SK-N-SH treated with all-trans-retinoic acid at 6 μM for 48 hours (cell line): Measurements from ENCODE around the gene MRI1.

Source experiments
- ATAC-seq: fragments of 200-7000 bp; cut with Tn5 transposase; 3 replicates; pipeline ENCODE4 v1.9.1; 2020; ENCODE audit warnings: mild to moderate bottlenecking, moderate library complexity
- ARNTL ChIP-seq: fragments of 450-650 bp; formaldehyde crosslinking; IDR thresholded peaks from 2 replicates; pipeline ENCODE4 v1.5.0; 2020; ENCODE audit warnings: low read depth, mild to moderate bottlenecking, moderate library complexity, borderline replicate concordance
- BACH2 ChIP-seq: fragments of 250-450 bp; sonication (Bioruptor Pico); IDR thresholded peaks from 2 replicates; pipeline ENCODE4 v1.9.0; 2021; ENCODE audit warnings: mild to moderate bottlenecking, borderline replicate concordance
- CSDC2 ChIP-seq: fragments of 250-450 bp; sonication (Bioruptor Pico); IDR thresholded peaks from 2 replicates; pipeline ENCODE4 v1.5.0; 2020; ENCODE audit warnings: mild to moderate bottlenecking, moderate library complexity
- CSRNP3 ChIP-seq: fragments of 250-450 bp; sonication (Bioruptor Pico); IDR thresholded peaks from 2 replicates; pipeline ENCODE4 v1.5.1; 2021; ENCODE audit warnings: mild to moderate bottlenecking, moderate library complexity
- GLIS3 ChIP-seq: fragments of 250-450 bp; sonication (Bioruptor Pico); IDR thresholded peaks from 2 replicates; pipeline ENCODE4 v1.5.0; 2020; ENCODE audit warnings: mild to moderate bottlenecking, moderate library complexity
- PPARA ChIP-seq: fragments of 250-450 bp; sonication (Bioruptor Pico); IDR thresholded peaks from 2 replicates; pipeline ENCODE4 v1.5.0; 2020; ENCODE audit warnings: mild to moderate bottlenecking, borderline replicate concordance
- RARB ChIP-seq: fragments of 250-450 bp; sonication (Bioruptor Pico); IDR thresholded peaks from 2 replicates; pipeline ENCODE4 v1.8.0; 2021; ENCODE audit warnings: mild to moderate bottlenecking, moderate library complexity
- SNAI2 ChIP-seq: fragments of 250-450 bp; sonication (Bioruptor Pico); IDR thresholded peaks from 2 replicates; pipeline ENCODE4 v1.5.0; 2020; ENCODE audit warnings: mild to moderate bottlenecking, moderate library complexity
- TCF4 ChIP-seq: fragments of 250-450 bp; sonication (Bioruptor Pico); IDR thresholded peaks from 2 replicates; pipeline ENCODE4 v1.8.0; 2021; ENCODE audit warnings: mild to moderate bottlenecking, moderate library complexity, borderline replicate concordance
- TOX ChIP-seq: fragments of 250-450 bp; sonication (Bioruptor Pico); IDR thresholded peaks from 2 replicates; pipeline ENCODE4 v1.8.0; 2021; ENCODE audit warnings: mild to moderate bottlenecking, moderate library complexity, borderline replicate concordance
- TSHZ2 ChIP-seq: fragments of 250-450 bp; sonication (Bioruptor Pico); IDR thresholded peaks from 2 replicates; pipeline ENCODE4 v1.5.0; 2020; ENCODE audit warnings: mild to moderate bottlenecking, moderate library complexity
- ZC3H10 ChIP-seq: fragments of 250-450 bp; sonication (Bioruptor Pico); IDR thresholded peaks from 2 replicates; pipeline ENCODE4 v1.5.1; 2021; ENCODE audit warnings: mild to moderate bottlenecking, moderate library complexity
- ZFP3 ChIP-seq: fragments of 250-450 bp; sonication (Bioruptor Pico); IDR thresholded peaks from 2 replicates; pipeline ENCODE4 v1.5.0; 2020; ENCODE audit warnings: mild to moderate bottlenecking, moderate library complexity
- ZFP30 ChIP-seq: fragments of 450-650 bp; formaldehyde crosslinking; IDR thresholded peaks from 2 replicates; pipeline ENCODE4 v1.5.0; 2022; ENCODE audit warnings: mild to moderate bottlenecking, moderate library complexity
- ZNF565 ChIP-seq: fragments of 450-650 bp; formaldehyde crosslinking; conservative IDR thresholded peaks from 2 replicates; pipeline ENCODE4 v1.5.0; 2020; ENCODE audit warnings: low read depth, mild to moderate bottlenecking, moderate library complexity
- ZNF70 ChIP-seq: fragments of 450-650 bp; formaldehyde crosslinking; IDR thresholded peaks from 2 replicates; pipeline ENCODE4 v1.5.0; 2020; ENCODE audit warnings: mild to moderate bottlenecking, moderate library complexity
- ZNF8 ChIP-seq: fragments of 450-650 bp; formaldehyde crosslinking; IDR thresholded peaks from 2 replicates; pipeline ENCODE4 v1.5.0; 2020; ENCODE audit warnings: mild to moderate bottlenecking, moderate library complexity
- TF ChIP-seq, protein P1 (sequence below): fragments of 250-450 bp; sonication (Bioruptor Pico); IDR thresholded peaks from 2 replicates; pipeline ENCODE4 v1.8.0; 2021; ENCODE audit warnings: low read depth, mild to moderate bottlenecking, moderate library complexity, borderline replicate concordance
- TF ChIP-seq, protein P2 (sequence below): fragments of 250-450 bp; sonication (Bioruptor Pico); IDR thresholded peaks from 2 replicates; pipeline ENCODE4 v1.8.0; 2020; ENCODE audit warnings: mild to moderate bottlenecking, moderate library complexity, borderline replicate concordance
- TF ChIP-seq, protein P3 (sequence below): fragments of 250-450 bp; sonication (Bioruptor Pico); IDR thresholded peaks from 2 replicates; pipeline ENCODE4 v1.5.1; 2020; ENCODE audit warnings: low read depth, mild to moderate bottlenecking, moderate library complexity

The MRI1 gene

DNA sequence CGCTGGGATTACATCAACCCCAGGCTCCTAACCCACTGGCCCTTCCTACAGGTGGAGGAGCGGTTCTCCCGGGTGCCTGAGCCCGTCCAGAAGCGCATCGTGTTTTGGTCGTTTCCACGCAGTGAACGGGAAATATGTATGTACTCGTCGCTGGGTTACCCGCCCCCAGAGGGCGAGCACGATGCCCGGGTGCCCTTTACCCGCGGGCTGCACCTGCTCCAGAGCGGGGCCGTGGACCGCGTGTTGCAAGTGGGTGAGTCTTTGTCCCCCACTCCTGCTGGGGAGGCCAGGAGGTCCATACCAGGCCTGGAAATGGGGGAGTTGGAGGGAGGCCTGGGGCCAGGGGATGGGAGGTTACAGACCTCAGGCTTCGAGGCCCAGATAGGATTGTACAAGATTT is 35.3 kb downstream of the MRI1 start:
- no peak for ATAC-seq
- TF ChIP-seq, protein P1, sequence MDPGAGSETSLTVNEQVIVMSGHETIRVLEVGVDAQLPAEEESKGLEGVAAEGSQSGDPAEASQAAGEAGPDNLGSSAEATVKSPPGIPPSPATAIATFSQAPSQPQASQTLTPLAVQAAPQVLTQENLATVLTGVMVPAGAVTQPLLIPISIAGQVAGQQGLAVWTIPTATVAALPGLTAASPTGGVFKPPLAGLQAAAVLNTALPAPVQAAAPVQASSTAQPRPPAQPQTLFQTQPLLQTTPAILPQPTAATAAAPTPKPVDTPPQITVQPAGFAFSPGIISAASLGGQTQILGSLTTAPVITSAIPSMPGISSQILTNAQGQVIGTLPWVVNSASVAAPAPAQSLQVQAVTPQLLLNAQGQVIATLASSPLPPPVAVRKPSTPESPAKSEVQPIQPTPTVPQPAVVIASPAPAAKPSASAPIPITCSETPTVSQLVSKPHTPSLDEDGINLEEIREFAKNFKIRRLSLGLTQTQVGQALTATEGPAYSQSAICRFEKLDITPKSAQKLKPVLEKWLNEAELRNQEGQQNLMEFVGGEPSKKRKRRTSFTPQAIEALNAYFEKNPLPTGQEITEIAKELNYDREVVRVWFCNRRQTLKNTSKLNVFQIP (CRISPR knock-in tag): no peak
- no peak for TF ChIP-seq ZNF565 (CRISPR knock-in tag)
- TF ChIP-seq ZFP3: no peak
- no peak for TF ChIP-seq ZNF8 (CRISPR knock-in tag)
- TF ChIP-seq GLIS3 (CRISPR knock-in tag): no peak
- TF ChIP-seq RARB (CRISPR knock-in tag): no peak
- TF ChIP-seq, protein P2, sequence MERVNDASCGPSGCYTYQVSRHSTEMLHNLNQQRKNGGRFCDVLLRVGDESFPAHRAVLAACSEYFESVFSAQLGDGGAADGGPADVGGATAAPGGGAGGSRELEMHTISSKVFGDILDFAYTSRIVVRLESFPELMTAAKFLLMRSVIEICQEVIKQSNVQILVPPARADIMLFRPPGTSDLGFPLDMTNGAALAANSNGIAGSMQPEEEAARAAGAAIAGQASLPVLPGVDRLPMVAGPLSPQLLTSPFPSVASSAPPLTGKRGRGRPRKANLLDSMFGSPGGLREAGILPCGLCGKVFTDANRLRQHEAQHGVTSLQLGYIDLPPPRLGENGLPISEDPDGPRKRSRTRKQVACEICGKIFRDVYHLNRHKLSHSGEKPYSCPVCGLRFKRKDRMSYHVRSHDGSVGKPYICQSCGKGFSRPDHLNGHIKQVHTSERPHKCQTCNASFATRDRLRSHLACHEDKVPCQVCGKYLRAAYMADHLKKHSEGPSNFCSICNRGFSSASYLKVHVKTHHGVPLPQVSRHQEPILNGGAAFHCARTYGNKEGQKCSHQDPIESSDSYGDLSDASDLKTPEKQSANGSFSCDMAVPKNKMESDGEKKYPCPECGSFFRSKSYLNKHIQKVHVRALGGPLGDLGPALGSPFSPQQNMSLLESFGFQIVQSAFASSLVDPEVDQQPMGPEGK (CRISPR knock-in tag): no peak
- TF ChIP-seq, protein P3, sequence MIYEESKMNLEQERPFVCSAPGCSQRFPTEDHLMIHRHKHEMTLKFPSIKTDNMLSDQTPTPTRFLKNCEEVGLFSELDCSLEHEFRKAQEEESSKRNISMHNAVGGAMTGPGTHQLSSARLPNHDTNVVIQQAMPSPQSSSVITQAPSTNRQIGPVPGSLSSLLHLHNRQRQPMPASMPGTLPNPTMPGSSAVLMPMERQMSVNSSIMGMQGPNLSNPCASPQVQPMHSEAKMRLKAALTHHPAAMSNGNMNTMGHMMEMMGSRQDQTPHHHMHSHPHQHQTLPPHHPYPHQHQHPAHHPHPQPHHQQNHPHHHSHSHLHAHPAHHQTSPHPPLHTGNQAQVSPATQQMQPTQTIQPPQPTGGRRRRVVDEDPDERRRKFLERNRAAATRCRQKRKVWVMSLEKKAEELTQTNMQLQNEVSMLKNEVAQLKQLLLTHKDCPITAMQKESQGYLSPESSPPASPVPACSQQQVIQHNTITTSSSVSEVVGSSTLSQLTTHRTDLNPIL (CRISPR knock-in tag): no peak
- TF ChIP-seq TOX (CRISPR knock-in tag): no peak
- TF ChIP-seq ZC3H10: no peak
- TF ChIP-seq, all 23 proteins: peak for 0

- TF ChIP-seq TOX (CRISPR knock-in tag): no peak
- no peak for TF ChIP-seq CSRNP3 (CRISPR knock-in tag)
- no peak for TF ChIP-seq RARB (CRISPR knock-in tag)
- no peak for TF ChIP-seq ARNTL (CRISPR knock-in tag)
- no peak for ATAC-seq
These were observed 38.7 kb downstream of the MRI1 start for GRCh38 chr19:13803038-13803437.

DNA sequence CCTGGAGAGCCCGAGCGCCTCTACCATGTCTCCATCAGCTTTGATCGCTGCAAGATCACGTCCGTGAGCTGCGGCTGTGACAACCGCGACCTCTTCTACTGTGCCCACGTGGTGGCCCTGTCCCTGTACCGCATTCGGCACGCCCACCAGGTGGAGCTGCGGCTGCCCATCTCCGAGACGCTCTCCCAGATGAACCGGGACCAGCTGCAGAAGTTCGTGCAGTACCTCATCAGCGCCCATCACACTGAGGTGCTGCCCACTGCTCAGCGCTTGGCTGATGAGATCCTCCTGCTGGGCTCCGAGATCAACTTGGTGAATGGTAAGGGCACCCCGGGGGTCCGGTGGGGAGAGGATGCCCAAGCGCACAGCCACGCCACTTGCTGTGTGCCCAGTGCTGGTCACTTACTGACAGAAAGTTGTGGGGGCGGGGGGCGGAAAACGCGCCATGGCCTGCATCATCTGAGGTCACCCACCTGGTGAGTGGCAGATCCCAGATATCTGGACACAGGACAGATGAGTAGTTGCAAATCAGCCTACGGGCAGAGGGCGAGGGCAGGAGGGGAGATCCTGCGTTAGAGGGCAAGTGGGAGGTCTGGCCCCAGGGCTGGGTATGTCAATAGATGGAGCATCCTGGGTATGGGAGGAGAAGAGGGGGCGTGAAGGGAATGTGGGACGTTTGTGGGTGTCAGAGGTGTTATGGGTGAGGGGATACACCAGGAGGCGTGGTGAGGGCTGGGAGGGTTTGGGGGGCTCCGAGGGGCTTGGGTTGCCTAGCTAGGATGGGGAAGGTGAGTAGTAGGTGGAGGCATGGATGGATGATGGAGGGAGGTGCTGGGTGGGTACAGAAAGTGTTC is 40.7 kb downstream of the MRI1 start:
- ATAC-seq: peak; percentile 49; the same call in 1 of the 3 replicates
- TF ChIP-seq ZFP3 (no peak), ZFP30 (no peak), BACH2 (no peak)
- TF ChIP-seq, protein P2 (CRISPR knock-in tag): no peak

DNA sequence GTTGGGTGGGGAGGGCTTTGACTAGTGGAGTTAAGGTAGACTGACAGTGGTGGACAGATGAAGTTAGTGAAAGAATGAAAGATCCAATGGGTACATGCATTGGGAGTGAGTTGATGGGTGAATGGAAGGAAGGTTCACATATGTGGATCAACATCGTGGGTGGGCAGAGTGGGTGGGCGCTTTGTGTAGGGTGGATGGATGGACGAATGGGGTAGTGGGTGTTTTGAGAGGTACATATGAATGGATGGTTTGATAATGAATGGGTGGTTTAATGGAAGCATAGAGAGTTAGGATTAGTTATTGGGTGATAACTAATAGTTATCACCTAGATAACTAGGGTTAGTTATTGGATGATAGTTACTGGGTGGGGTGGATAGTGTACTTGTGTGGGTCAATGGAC is 42.4 kb downstream of the MRI1 start:
- TF ChIP-seq ZFP30 (no peak), SNAI2 (CRISPR knock-in tag) (no peak)
- no peak for ATAC-seq

DNA sequence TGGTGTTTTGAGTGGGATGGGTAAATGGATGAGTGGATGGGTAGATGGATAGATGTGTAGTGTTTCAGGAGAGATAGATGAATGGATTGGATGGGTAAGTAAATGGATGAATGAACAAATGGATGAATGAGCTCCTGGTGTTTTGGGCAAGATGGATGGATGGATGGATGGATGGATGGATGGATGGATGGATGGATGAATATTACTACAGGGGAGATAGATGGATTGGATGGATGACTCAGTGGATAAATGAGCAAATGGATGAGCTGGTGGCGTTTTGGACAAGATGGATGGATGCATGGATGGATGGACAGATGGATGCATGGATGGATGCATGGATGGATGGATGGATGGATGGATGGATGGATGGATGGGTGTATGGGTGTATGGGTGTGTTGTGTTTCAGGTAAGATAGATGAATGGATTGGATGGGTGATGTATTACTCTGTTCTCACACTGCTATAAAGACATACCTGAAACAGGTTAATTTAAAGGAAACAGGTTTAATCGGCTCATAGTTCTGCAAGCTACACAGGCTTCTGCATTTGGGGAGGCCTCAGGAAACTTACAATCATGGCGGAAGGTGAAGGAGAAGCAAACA is 43.2 kb downstream of the MRI1 start:
- no peak for ATAC-seq
- no peak for TF ChIP-seq TSHZ2
- TF ChIP-seq ZNF70 (CRISPR knock-in tag): no peak
- no peak for TF ChIP-seq ZFP3
- TF ChIP-seq PPARA: no peak
- no peak for TF ChIP-seq ZNF565 (CRISPR knock-in tag)
- no peak for TF ChIP-seq SNAI2 (CRISPR knock-in tag)
- TF ChIP-seq ZNF8 (CRISPR knock-in tag): no peak
- no peak for TF ChIP-seq ZFP30
- TF ChIP-seq CSDC2: no peak
- no peak for TF ChIP-seq ZC3H10
- TF ChIP-seq TCF4: no peak
